T-helper 2 cell treated with Interferon-gamma antibody and Interleukin-4, amounts not matched to agents 5 μg/mL and 100 μg/mL, for 36 hours (primary cell): Measurements from ENCODE around the gene NFATC2IP.
"Not testable (repeated sequence)": the region's sequence is repeated elsewhere in the genome, so short reads cannot be mapped to it uniquely, and the experiment has no call there.

ENCODE experiments used
- DNase-seq: peaks from one replicate; pipeline ENCODE4 v3.0.0; 2021; ENCODE audit warnings: low spot score
- H3K27ac Mint-ChIP-seq: one replicate; pipeline ENCODE4 v1.8.0; 2021; ENCODE audit warnings: mild to moderate bottlenecking, mixed read lengths
- H3K27me3 Mint-ChIP-seq: one replicate; pipeline ENCODE4 v1.8.0; 2021; ENCODE audit warnings: low read depth, mixed read lengths
- H3K36me3 Mint-ChIP-seq: one replicate; pipeline ENCODE4 v1.8.0; 2021; ENCODE audit warnings: low read depth, mixed read lengths
- H3K4me1 Mint-ChIP-seq: one replicate; pipeline ENCODE4 v1.8.0; 2021; ENCODE audit warnings: low read depth, mixed read lengths
- H3K4me3 Mint-ChIP-seq: one replicate; pipeline ENCODE4 v1.8.0; 2022; ENCODE audit warnings: mild to moderate bottlenecking, moderate library complexity, mixed read lengths
- H3K9me3 Mint-ChIP-seq: one replicate; pipeline ENCODE4 v1.8.0; 2021; ENCODE audit warnings: mixed read lengths

Gene NFATC2IP

DNA sequence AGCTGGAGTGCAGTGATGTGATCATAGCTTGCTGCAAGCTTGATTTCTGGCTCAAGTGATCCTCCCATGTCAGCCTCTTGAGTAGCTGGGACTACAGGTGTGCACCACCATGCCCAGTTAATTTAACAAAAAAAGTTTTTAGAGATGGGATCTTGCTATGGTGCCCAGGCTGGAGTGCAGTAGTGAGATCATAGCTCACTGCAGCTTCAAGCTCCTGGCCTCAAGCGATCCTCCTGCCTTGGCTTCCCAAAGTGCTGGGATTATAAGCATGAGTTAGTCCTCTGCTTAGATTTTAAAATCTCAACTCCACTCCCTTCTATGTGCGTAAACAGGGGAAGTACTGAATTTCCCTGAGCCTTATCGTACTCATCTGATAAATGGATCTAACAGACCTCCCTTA lies 32.0 kb upstream of the NFATC2IP start:
- Mint-ChIP-seq H3K27ac (no peak overlapping the region), H3K4me3 (no peak overlapping the region), H3K4me1 (no peaks in the 10 kb centered on the region), H3K9me3 (no peaks in the 10 kb centered on the region), H3K36me3 (peaks cover 27% of the 10 kb centered on the region), H3K27me3 (no peaks in the 10 kb centered on the region)
- DNase-seq, result no peak

DNA sequence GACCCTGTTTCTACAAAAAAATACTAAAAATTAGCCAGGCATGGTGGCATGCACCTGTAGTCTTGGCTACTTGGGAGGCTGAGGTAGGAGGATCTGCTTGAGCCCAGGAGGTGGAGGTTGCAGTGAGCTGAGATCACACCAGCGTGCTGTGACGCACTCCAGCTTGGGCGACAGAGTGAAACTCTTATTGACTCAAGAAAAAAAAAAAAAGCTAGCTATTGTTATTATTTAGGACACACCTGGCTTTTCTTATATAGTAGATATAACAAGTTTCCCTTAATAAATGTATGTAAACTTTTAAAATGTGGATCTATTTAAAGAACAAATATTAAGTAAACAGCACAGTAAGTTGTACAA lies 27.5 kb upstream of the NFATC2IP start:
- H3K36me3 Mint-ChIP-seq, result peaks cover 15% of the 10 kb centered on the region
- H3K4me3 Mint-ChIP-seq, result peak overlapping the region; percentile 70
- H3K4me1 Mint-ChIP-seq, result peaks cover 9% of the 10 kb centered on the region
- DNase-seq, result no peak
- no peaks in the 10 kb centered on the region for H3K9me3 Mint-ChIP-seq
- H3K27me3 Mint-ChIP-seq, result no peaks in the 10 kb centered on the region
- peak overlapping the region; percentile 78 for H3K27ac Mint-ChIP-seq

DNA sequence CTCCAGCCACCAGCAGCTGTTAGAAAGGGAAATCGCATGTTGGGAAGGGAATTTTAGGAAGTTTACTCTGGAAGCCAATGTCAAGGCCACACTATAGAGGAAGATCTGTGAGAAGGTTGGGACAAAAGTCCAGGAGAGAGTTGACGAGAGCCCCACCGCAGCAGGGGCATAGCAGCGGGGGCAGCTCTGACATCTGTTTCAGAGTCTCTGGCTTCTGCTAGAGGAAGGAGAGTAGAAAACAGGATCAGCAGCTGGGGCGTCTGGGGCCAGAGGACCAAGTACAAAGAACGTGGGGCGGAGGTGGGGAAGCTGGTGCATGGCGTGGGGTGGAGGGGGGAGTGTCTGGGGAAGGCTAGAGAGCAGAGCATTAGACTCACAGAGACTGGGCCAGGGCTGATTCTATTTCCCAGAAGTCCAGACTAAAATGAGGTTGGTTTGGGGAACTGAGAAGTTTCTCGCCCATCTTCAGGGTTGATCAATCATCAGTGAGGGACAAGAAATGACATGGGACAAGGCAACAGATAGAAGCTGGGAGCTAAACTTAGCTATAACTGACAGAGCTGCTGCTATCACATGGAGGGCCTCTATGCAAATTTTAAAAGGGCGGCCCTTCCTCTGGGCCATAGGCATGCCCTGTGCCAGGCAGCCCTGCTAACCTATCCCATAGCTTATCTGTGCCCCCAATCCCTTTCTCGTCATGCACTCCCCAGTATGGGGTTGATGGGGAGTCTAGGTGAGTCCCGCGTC lies 26.9 kb upstream of the NFATC2IP start:
- peak overlapping the region; percentile 97 for H3K4me3 Mint-ChIP-seq
- DNase-seq, result no peak
- H3K9me3 Mint-ChIP-seq, result no peaks in the 10 kb centered on the region
- peak overlapping the region; percentile 78 for H3K27ac Mint-ChIP-seq
- H3K36me3 Mint-ChIP-seq, result peaks cover 15% of the 10 kb centered on the region
- H3K27me3 Mint-ChIP-seq, result no peaks in the 10 kb centered on the region
- H3K4me1 Mint-ChIP-seq, result peaks cover 9% of the 10 kb centered on the region

DNA sequence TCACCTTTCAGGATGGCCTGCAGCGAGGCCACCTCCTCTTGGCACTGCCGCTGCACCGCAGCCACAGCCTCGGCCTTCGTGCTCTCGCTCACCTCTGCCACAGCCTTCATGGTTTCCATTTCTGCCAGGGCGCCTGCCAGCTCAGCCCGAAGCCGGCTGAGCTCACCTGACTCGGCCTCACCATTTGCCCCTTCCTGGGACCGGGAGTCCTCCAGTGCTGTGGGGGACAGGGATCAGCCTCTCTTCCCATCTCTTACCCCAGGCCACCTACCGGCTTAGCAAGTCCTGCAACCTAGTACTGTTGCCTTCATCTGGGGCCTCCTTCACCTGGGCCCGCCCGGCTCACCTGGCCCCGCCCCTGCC lies 26.4 kb upstream of the NFATC2IP start:
- no peak for DNase-seq

GRCh38 chr16:28924762-28925385 lies 25.9 kb upstream of the NFATC2IP start, which contains the start of gene RABEP2:
RABEP2 (minus strand) TSS chr16:28925238; CDS start chr16:28925163, 75 bp downstream.
- Mint-ChIP-seq H3K4me1 (peaks cover 9% of the 10 kb centered on the region), H3K36me3 (peaks cover 7% of the 10 kb centered on the region), H3K27ac (peak within 1 kb of the TSS; percentile 99), H3K4me3 (peak within 1 kb of the TSS; percentile 97), H3K9me3 (no peaks in the 10 kb centered on the region), H3K27me3 (no peaks in the 10 kb centered on the region)
- peak; percentile 93 for DNase-seq

More for the DNA sequence above, 26.4 kb upstream of the NFATC2IP start:
- Mint-ChIP-seq H3K36me3 (peaks cover 11% of the 10 kb centered on the region), H3K4me1 (peaks cover 9% of the 10 kb centered on the region), H3K4me3 (peak overlapping the region; percentile 97), H3K27me3 (no peaks in the 10 kb centered on the region), H3K27ac (peak overlapping the region; percentile 99), H3K9me3 (no peaks in the 10 kb centered on the region)

- peaks cover 9% of the 10 kb centered on the region for H3K4me1 Mint-ChIP-seq
- peak; percentile 86 for DNase-seq
- H3K4me3 Mint-ChIP-seq, result peak overlapping the region; percentile 97
- H3K36me3 Mint-ChIP-seq, result peaks cover 6% of the 10 kb centered on the region
- peak overlapping the region; percentile 99 for H3K27ac Mint-ChIP-seq
- H3K27me3 Mint-ChIP-seq, result no peaks in the 10 kb centered on the region
- H3K9me3 Mint-ChIP-seq, result no peaks in the 10 kb centered on the region
Measured at GRCh38 chr16:28925386-28926228, 25.1 kb upstream of the NFATC2IP start.

DNA sequence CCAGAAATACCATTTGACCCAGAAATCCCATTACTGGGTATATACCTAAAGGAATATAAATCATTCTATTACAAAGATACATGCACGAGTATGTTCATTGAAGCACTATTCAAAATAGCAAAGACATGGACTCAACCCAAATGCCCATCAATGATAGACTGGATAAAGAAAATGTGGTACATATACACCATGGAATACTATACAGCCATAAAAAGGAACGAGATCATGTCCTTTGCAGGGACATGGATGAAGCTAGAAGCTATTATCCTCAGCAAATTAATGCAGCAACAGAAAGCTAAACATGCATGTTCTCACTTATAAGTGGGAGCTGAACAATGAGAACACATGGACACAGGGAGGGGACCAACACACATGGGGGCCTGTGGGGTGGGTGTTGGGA lies 24.5 kb upstream of the NFATC2IP start:
- Mint-ChIP-seq H3K4me1 (peaks cover 11% of the 10 kb centered on the region), H3K27ac (peak overlapping the region; percentile 99), H3K4me3 (peak overlapping the region; percentile 97)
- not testable (repeated sequence) for H3K36me3 Mint-ChIP-seq, DNase-seq, H3K27me3 Mint-ChIP-seq, H3K9me3 Mint-ChIP-seq

DNA sequence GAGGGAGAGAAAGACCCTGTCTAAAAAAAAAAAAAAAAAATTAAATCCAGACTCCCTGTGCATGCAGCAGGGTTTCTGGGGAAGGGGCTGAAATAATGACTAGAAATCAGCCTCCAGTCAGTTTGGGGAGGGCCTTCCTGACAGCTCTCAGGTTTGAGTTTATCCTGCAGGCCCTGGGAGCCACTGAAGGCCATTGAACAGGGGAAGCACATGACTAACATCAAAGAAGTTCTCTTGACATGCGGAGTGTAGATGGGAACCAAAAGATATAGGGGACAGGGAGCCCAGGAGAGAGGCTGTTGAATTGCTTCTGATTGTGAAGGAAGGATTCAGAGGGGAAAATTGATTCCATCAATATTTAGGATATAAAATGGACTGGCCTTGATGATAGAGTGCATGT lies 22.9 kb upstream of the NFATC2IP start:
- Mint-ChIP-seq H3K27ac (no peak overlapping the region), H3K4me3 (no peak overlapping the region), H3K27me3 (no peaks in the 10 kb centered on the region), H3K4me1 (peaks cover 11% of the 10 kb centered on the region), H3K36me3 (peaks cover 2% of the 10 kb centered on the region), H3K9me3 (no peaks in the 10 kb centered on the region)
- DNase-seq, result no peak

GRCh38 chr16:28930203-28930602 lies 20.5 kb upstream of the NFATC2IP start:
- H3K4me3 Mint-ChIP-seq, result no peak overlapping the region
- no peak overlapping the region for H3K27ac Mint-ChIP-seq
- no peaks in the 10 kb centered on the region for H3K9me3 Mint-ChIP-seq
- H3K4me1 Mint-ChIP-seq, result peaks cover 10% of the 10 kb centered on the region
- no peaks in the 10 kb centered on the region for H3K27me3 Mint-ChIP-seq
- DNase-seq, result no peak
- no peaks in the 10 kb centered on the region for H3K36me3 Mint-ChIP-seq

DNA sequence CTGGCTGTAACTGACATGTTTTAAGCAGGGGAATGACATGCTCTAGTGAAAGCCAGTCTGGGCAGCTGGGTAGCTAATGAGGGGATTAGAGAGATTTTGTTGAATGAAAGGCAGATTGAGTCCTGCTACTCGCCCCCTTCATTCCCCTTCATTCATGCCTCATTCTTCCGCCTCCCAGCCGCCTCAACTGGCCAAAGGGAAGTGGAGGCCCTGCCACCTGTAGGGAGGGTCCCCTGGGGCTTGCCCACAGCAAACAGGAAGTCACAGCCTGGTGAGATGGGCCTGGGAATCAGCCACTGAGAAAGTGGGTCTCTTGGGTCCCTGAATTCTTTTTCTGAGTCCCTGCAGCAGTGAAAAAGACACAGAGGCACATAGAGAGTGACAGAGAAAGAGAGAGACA lies 20.1 kb upstream of the NFATC2IP start:
- peak overlapping the region; percentile 1 for H3K27ac Mint-ChIP-seq
- peaks cover 9% of the 10 kb centered on the region for H3K4me1 Mint-ChIP-seq
- H3K4me3 Mint-ChIP-seq, result no peak overlapping the region
- H3K36me3 Mint-ChIP-seq, result no peaks in the 10 kb centered on the region
- no peaks in the 10 kb centered on the region for H3K9me3 Mint-ChIP-seq
- H3K27me3 Mint-ChIP-seq, result no peaks in the 10 kb centered on the region
- DNase-seq, result no peak

DNA sequence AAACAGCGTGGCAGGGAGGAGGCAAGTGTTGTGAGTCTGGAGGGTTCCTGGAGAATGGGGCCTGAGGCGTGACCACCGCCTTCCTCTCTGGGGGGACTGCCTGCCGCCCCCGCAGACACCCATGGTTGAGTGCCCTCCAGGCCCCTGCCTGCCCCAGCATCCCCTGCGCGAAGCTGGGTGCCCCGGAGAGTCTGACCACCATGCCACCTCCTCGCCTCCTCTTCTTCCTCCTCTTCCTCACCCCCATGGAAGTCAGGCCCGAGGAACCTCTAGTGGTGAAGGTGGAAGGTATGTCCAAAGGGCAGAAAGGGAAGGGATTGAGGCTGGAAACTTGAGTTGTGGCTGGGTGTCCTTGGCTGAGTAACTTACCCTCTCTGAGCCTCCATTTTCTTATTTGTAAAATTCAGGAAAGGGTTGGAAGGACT lies 18.9 kb upstream of the NFATC2IP start, which contains the start of gene CD19:
Gene CD19 (plus strand): TSS at position 171 of the 425 bp plus-strand sequence. CDS start 30 bp downstream, at position 201.
- no peaks in the 10 kb centered on the region for H3K9me3 Mint-ChIP-seq
- H3K27ac Mint-ChIP-seq, result peak within 1 kb of the TSS; percentile 1
- H3K27me3 Mint-ChIP-seq, result no peaks in the 10 kb centered on the region
- DNase-seq, result no peak
- peaks cover 12% of the 10 kb centered on the region for H3K4me1 Mint-ChIP-seq
- H3K36me3 Mint-ChIP-seq, result no peaks in the 10 kb centered on the region
- H3K4me3 Mint-ChIP-seq, result no peak within 1 kb of the TSS

GRCh38 chr16:28932339-28933141 lies 18.2 kb upstream of the NFATC2IP start:
- peaks cover 12% of the 10 kb centered on the region for H3K4me1 Mint-ChIP-seq
- DNase-seq, result no peak
- H3K36me3 Mint-ChIP-seq, result no peaks in the 10 kb centered on the region
- H3K4me3 Mint-ChIP-seq, result no peak overlapping the region
- H3K27me3 Mint-ChIP-seq, result no peaks in the 10 kb centered on the region
- H3K9me3 Mint-ChIP-seq, result no peaks in the 10 kb centered on the region
- H3K27ac Mint-ChIP-seq, result no peak overlapping the region

DNA sequence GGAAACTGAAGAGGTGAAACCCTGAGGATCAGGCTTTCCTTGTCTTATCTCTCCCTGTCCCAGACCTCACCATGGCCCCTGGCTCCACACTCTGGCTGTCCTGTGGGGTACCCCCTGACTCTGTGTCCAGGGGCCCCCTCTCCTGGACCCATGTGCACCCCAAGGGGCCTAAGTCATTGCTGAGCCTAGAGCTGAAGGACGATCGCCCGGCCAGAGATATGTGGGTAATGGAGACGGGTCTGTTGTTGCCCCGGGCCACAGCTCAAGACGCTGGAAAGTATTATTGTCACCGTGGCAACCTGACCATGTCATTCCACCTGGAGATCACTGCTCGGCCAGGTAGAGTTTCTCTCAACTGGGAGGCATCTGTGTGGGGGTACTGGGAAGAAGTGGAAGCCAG lies 17.6 kb upstream of the NFATC2IP start:
- no peak overlapping the region for H3K4me3 Mint-ChIP-seq
- no peaks in the 10 kb centered on the region for H3K9me3 Mint-ChIP-seq
- DNase-seq, result no peak
- no peak overlapping the region for H3K27ac Mint-ChIP-seq
- no peaks in the 10 kb centered on the region for H3K27me3 Mint-ChIP-seq
- H3K4me1 Mint-ChIP-seq, result peaks cover 12% of the 10 kb centered on the region
- H3K36me3 Mint-ChIP-seq, result no peaks in the 10 kb centered on the region
